Tibial nerve (tissue), 3 donors: Measurements from ENCODE around the gene STXBP6.

Experiments
- CTCF ChIP-seq, 5 experiments: fragments of 200-600 bp in 3 of 5; fragments of 450-650 bp in 2 of 5; sonication (generic) in 3 of 5; IDR thresholded peaks; one replicate each; pipeline ENCODE4 v1.5.1; 2016 to 2019; ENCODE audit warnings: antibody characterized with exemption in 5 of 5, mild to moderate bottlenecking in 3 of 5, moderate library complexity in 2 of 5
- POLR2A ChIP-seq, 2 donors: fragments of 450-650 bp; IDR thresholded peaks; one replicate each; pipeline ENCODE4 v1.6.1; 2017; ENCODE audit warnings: antibody characterized with exemption in 2 of 2, mild to moderate bottlenecking in 2 of 2, moderate library complexity in 2 of 2

- TF ChIP-seq CTCF (IDR thresholded peaks at IDR 0.05) (no peak), POLR2A (IDR thresholded peaks at IDR 0.05) (no peak)
Observed at GRCh38 chr14:24971255-24971654, 78.7 kb downstream of the STXBP6 start.
